Adrenal gland (tissue), 5 donors: ENCODE results near the gene RBM17.

Source experiments
- CTCF ChIP-seq, 6 experiments: fragments of 450-650 bp in 4 of 6; fragments of 200-600 bp in 2 of 6; sonication (generic) in 1 of 6; IDR thresholded peaks; 1 replicate in 5 of 6; 2 replicates in 1 of 6; pipeline versions ENCODE4 v1.5.1 to v1.8.0; 2016 to 2021; ENCODE audit warnings: antibody characterized with exemption in 6 of 6, mild to moderate bottlenecking in 2 of 6, moderate library complexity in 1 of 6
- POLR2A ChIP-seq, 2 donors: fragments of 450-650 bp; IDR thresholded peaks; one replicate each; pipeline ENCODE4 v1.6.1; 2017; ENCODE audit warnings: antibody characterized with exemption in 2 of 2, mild to moderate bottlenecking in 2 of 2, moderate library complexity in 1 of 2
- donor health status: DM: no; HTN: no; CAD: no.

DNA sequence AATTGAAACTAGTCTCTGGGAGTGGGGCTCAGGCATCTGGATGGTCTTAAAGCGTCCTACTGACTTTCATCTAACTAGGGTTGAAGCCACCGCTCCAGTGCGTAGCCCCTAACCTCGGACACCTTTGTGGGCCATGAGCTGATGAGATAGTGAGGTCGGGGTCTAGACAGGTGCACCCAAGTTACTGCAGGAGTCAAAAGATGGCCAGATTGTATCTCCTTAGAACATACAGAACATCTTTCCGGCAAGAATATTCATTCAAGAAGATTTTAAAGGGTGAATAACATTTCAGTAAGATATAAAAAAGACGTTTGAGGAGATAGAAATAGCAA is 20.6 kb downstream of the RBM17 start:
- TF ChIP-seq POLR2A (IDR thresholded peaks at IDR 0.05) (no peak), CTCF (IDR thresholded peaks at IDR 0.05) (no peak)
